Stimulated activated CD8-positive, alpha-beta memory T cell treated with anti-CD3 and anti-CD28 coated beads, Interleukin-15, amount 100 ng/mL, for 4 hours (primary cell): ENCODE data around the gene SLC7A11.

Experiments
- DNase-seq, 2 donors: peaks; one replicate each; pipeline ENCODE4 v3.0.0-alpha.2; 2020; ENCODE audit warnings: low read depth in 2 of 2

Gene SLC7A11

DNA sequence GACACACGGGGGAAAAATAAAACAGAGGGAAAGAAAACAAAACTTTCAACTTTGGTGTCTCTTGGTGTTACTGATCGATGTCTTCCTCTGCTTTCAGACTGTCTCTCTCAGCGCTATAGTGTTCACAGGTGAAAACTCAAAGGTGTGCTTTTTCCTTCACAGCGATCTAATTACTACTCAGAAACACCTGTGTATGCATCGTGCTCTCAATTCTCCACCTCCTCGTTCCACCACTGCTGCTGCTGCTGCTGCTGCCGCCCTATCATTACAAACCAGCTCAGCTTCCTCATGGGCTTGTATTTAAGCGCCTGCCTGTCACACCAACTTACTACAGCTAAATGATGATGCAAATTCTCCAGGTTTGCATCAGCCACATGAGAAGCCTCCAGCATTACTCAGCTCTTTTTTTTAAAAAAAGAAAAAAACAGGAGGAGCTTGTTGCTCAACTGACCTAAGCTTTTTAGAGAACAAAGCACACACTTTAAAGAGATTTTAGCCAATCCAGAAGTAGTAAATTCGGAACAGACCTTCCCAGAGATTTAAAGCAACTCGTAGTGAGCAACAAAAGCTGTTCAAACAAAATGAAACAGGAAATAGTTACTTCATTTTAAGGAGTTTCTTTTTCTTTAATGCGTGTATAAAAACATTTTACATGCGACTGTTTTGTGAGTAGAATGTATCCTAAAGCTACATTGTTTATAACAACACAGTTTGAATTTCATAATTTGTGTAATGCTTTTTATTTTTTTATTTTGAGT, at the start of gene SLC7A11:
Gene SLC7A11, minus strand, starts transcription at position 274 of the 758 bp plus-strand sequence. CDS start 280 bp downstream, outside the sequence.
- DNase-seq, result peak in 1 of 2 donors; percentile 3

GRCh38 chr4:138291431-138291830, 49.3 kb upstream of the SLC7A11 start:
- no peak for DNase-seq

GRCh38 chr4:138290805-138291204, 48.7 kb upstream of the SLC7A11 start:
- DNase-seq, result no peak

GRCh38 chr4:138279286-138279685, 37.1 kb upstream of the SLC7A11 start:
- no peak for DNase-seq

DNA sequence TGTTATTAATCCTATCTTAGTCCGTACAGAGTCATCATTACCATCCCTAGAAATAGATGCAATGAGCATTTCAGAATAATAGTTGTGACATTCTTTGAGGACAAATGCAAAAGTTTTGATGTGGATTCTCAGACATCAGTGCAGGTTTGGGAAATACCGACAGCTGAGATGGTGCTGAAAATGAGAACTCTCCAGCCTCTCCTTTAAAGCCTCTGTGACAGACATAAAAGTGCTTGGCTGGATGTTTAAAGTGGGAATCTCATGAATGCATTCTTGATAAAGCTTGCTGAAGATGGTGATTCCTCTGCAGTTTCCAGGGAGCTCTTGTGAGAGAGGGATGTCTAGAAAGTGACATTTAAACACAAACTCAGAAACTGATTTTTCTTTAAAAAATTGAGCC, 35.0 kb upstream of the SLC7A11 start:
- DNase-seq, result no peak

DNA sequence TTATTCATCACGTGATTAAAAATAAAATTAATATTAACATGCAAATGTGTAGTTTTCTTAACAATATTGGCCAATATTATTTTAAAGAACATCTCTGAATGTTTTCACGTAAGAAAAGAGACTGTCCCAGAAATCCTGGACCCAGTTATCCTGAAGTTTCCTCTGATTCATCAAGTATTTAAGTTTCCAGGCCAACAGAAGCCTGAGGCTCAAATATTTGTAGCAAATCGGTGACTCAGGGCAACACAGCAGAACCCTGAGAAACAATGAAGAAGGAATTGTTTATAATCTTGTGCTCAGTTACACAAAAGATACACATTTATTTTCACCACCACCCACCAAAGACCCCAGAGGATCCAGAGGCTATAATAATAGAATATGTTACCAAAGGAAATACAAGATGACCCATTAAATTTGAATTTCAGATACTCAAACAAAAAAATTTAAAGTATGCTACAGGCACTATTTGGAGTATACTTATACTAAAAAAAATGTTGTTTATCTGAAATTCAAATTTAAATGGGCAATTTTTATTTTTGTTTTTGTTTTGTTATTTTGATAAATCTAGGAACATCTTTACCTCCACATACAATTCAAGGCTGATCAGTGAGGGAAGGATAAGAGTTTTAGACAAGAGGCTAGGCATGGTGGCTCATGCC, 33.9 kb upstream of the SLC7A11 start:
- no peak for DNase-seq

- DNase-seq, result no peak
Measured at GRCh38 chr4:138275216-138275615, 33.1 kb upstream of the SLC7A11 start.

- no peak for DNase-seq
Measured at GRCh38 chr4:138269175-138269574, 27.0 kb upstream of the SLC7A11 start.

DNA sequence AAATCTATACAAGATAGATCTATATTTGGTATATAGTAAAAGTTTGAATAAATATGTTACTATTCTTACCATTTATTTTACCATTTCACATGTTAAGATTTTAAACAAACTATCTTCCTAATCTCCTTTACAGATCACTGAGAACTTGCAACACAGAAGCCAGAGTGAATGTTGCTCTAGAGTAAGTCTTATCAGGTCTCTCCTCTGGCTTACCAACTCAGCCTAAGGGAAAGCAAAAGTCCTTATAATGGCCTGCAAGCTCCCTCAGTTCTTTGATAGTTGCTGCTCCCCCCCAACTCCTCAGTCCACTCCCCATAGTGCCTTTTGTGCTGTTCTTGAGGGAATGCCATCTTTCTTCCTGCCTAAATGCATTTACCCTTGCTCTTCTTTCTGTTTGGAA, 25.7 kb upstream of the SLC7A11 start:
- no peak for DNase-seq

- DNase-seq, result no peak
Measured at GRCh38 chr4:138266948-138267347, 24.8 kb upstream of the SLC7A11 start.

- DNase-seq, result no peak
Measured at GRCh38 chr4:138263247-138263816, 21.2 kb upstream of the SLC7A11 start.

- no peak for DNase-seq
Measured at GRCh38 chr4:138262469-138262868, 20.3 kb upstream of the SLC7A11 start.

- no peak for DNase-seq
Measured at GRCh38 chr4:138262030-138262429, 19.9 kb upstream of the SLC7A11 start.

DNA sequence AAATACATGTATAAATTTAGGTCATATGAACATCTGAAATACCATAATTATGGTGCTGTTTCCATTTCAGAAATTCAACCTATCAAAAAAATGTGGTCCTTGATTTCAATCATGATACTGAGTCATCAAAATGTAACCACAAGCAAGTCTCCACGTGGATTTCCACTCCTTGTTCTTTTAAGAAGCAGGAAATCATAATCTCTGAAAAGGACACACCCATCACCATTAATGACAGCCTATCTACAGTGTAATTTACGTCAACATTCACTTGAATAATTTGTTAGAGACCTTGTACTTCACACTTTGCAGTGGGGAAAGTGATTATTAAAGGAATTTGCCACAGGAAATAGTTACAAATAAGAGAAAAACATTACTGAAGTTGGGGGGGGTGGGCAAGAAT, 17.7 kb upstream of the SLC7A11 start:
- no peak for DNase-seq

DNA sequence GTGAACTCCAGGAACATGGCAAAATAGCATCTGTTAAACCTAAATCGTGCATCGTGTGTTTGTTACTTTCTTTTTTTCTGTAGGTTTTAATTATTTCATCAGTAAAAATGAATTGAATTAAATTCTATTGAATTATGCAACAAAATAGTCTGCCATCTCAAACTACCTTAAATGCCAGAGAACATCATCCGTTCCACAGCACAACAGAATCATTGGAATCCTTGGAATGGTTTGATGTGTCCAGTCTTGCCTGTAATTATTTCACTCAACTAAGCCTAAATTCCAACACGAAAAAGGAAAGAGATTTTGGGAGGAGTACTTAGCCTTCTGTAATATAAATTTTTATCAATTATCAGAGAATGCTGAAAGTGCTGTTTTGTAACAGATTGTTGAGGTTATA, 17.1 kb upstream of the SLC7A11 start:
- DNase-seq, result no peak

DNA sequence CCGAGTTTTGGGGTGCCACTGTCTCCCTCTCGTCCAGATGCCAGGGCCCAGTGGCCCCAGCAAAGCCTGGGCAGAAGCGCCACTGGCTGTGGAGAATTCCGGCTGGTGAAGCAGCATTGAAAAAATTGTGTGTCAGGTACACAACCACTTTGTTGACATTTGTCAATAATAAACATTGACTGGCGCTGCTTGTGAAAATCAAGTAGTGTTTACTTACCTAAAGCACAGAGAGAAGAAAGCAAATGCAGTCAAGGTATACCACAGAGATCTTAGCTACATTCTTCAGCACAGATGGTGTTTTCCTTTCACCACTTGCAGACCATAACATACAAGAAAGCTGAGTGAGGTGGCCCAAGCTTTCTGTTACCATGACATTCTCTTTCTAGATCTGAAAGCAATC, 14.5 kb upstream of the SLC7A11 start:
- no peak for DNase-seq

GRCh38 chr4:138255917-138256597, 13.9 kb upstream of the SLC7A11 start:
- DNase-seq, result no peak

- no peak for DNase-seq
Measured at GRCh38 chr4:138252551-138252950, 10.4 kb upstream of the SLC7A11 start.

GRCh38 chr4:138251938-138252337, 9.8 kb upstream of the SLC7A11 start:
- no peak for DNase-seq

DNA sequence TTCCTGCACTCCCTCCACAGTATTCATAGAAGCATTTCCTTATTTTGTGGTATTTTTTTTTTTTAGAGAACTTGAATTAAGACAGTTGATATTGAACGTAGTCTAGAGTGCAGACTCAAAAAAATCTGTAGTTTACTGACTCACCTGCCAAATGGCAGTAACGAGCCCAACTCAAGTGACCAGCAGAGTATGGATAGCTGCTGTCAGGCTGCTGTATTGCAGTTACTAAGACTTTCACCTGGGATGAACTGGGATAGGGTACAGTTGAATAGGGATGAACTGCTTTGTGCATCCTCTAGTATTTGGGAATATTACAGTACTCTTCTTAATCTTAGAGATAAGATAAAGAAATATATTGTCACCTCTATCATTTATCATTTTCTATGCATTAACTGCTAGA, 7.0 kb upstream of the SLC7A11 start:
- DNase-seq, result no peak

DNA sequence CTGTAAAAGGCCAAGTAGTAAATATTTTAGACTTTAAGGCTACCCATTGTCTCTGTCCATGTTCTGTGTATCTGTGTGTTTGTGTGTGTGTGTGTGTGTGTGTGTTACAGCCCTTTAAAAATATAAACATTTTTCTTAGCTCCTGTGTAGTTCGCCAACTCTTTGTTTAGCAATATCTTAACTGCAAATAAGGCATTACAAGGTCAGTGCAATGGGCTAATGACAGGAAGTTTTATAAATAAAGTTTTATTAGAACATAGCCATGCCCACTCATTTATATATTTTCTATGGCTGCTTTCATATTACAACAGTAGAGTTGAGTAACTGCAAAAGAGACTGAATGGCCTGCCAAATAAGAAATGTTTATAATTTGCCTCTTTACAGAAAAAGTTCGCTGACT, 5.9 kb upstream of the SLC7A11 start:
- no peak for DNase-seq

DNA sequence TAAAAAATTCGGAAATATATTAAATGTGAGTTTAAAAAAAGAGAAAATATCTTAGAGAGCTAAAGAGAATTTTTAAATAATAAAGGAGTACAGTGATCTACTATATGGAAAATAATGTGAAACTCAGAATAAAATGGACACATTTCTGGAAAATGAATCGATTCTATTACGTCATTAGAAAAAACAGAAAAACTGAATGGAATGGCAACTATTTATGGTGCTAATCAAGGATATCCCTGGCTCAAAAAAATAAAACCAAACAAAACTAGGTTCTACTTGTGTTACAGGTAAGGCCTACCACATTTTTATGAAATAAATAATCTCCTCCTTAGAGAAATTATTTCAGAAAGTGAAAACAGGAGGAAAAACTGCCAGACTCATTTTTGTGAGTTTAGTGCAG, 5.5 kb upstream of the SLC7A11 start:
- no peak for DNase-seq

DNA sequence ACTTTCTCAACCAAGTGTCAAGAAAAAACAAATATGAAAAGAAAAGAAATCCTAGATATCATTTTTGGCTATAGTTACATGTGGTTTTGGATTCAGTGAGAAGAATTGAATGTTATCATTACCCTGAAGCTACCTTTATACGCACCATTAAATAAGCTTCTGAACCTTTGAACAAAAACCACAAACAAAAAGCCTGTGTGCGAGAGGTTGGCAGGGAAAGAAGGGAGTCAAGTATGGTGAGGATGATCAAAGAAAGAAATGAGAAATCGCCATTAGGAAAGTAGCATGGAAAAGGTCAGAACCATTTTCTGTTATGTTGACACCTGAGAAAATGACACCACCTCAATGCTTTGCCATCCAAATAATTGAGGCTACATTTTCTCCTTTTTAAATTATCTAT, 1.2 kb upstream of the SLC7A11 start:
- DNase-seq, result no peak
